Calu3 (cell line): ENCODE results near the gene REG4. TPM values are rescaled to one million over a fixed set of nuclear protein-coding genes. Genes with fewer than 3 reads are reported as not detected.

ENCODE experiments used
- BruUV-seq: library from RNA; stranded (reverse); fragments of 400-500 nt; replicated peaks from 2 replicates; lab custom pipeline; 2021; lab: Mats Ljungman, UMichigan
- CTCF ChIA-PET: fragments of 300-600 bp; sonication (Branson Sonifier 250); formaldehyde crosslinking; loops from one replicate; lab custom pipeline; 2022; ENCODE audit warnings: antibody characterized with exemption; lab: Charles Lee
- DNase-seq: peaks from one replicate; pipeline ENCODE4 v3.0.0; 2022
- H3K27ac Mint-ChIP-seq: one replicate; pipeline ENCODE4 v1.8.0; 2022; ENCODE audit warnings: mixed read lengths; ENCODE audit not compliant: unreplicated experiment
- H3K27me3 Mint-ChIP-seq: one replicate; pipeline ENCODE4 v1.8.0; 2022; ENCODE audit warnings: mixed read lengths; ENCODE audit not compliant: unreplicated experiment
- H3K36me3 Mint-ChIP-seq: one replicate; pipeline ENCODE4 v1.8.0; 2022; ENCODE audit warnings: mild to moderate bottlenecking, moderate library complexity, mixed read lengths; ENCODE audit not compliant: insufficient read depth, unreplicated experiment
- H3K4me1 Mint-ChIP-seq: one replicate; pipeline ENCODE4 v1.8.0; 2022; ENCODE audit warnings: mild to moderate bottlenecking, low read depth, mixed read lengths; ENCODE audit not compliant: unreplicated experiment
- H3K4me3 Mint-ChIP-seq: one replicate; pipeline ENCODE4 v1.8.0; 2022; ENCODE audit warnings: mild to moderate bottlenecking, low read depth, moderate library complexity, mixed read lengths; ENCODE audit not compliant: unreplicated experiment
- H3K9me3 Mint-ChIP-seq: one replicate; pipeline ENCODE4 v1.8.0; 2022; ENCODE audit warnings: low read depth, mixed read lengths; ENCODE audit not compliant: unreplicated experiment
- CTCF ChIP-seq: fragments of 200-600 bp; IDR thresholded peaks from one replicate; pipeline ENCODE4 v1.8.0; 2022; ENCODE audit warnings: antibody characterized with exemption; ENCODE audit not compliant: unreplicated experiment
- intact Hi-C: fragments of 100-400 bp; cut with micrococcal nuclease; formaldehyde crosslinking; loops from one replicate; pipeline ENCODE4 v1.10.0; 2022; ENCODE audit not compliant: unreplicated experiment
- total RNA-seq: library from RNA; stranded (reverse); gene quantifications from 2 replicates; pipeline ENCODE4 v1.2.3, GENCODE V29; 2022

REG4 gene
- total RNA-seq, 1 experiment from 2014 or later, result not detected

- BruUV-seq, result no TSS peak
- H3K27ac Mint-ChIP-seq, result no peak overlapping the region
- no peak for TF ChIP-seq CTCF
Measured at GRCh38 chr1:119752592-119752991, 58.7 kb downstream of the REG4 start.

GRCh38 chr1:119748040-119748439 lies 63.2 kb downstream of the REG4 start:
- Mint-ChIP-seq H3K27ac (no peak overlapping the region), H3K4me3 (no peak overlapping the region), H3K36me3 (peaks cover 18% of the 10 kb centered on the region), H3K9me3 (no peaks in the 10 kb centered on the region), H3K27me3 (no peaks in the 10 kb centered on the region), H3K4me1 (peaks cover 10% of the 10 kb centered on the region)
- no TSS peak for BruUV-seq
- CTCF ChIA-PET, result interaction anchor here (0.6 kb wide), 1 partner anchor 36 kb away, joined by 3 read pairs; the partner anchor contains the start of gene PHGDH
- intact Hi-C loops, result no loop called here
- TF ChIP-seq CTCF, result no peak
- DNase-seq, result no peak

More at GRCh38 chr1:119752592-119752991, 58.7 kb downstream of the REG4 start:
- Mint-ChIP-seq H3K4me3 (no peak overlapping the region), H3K36me3 (no peaks in the 10 kb centered on the region), H3K9me3 (no peaks in the 10 kb centered on the region), H3K4me1 (no peaks in the 10 kb centered on the region), H3K27me3 (no peaks in the 10 kb centered on the region)
- no peak for DNase-seq
- CTCF ChIA-PET, result no interaction called here
- intact Hi-C loops, result no loop called here

DNA sequence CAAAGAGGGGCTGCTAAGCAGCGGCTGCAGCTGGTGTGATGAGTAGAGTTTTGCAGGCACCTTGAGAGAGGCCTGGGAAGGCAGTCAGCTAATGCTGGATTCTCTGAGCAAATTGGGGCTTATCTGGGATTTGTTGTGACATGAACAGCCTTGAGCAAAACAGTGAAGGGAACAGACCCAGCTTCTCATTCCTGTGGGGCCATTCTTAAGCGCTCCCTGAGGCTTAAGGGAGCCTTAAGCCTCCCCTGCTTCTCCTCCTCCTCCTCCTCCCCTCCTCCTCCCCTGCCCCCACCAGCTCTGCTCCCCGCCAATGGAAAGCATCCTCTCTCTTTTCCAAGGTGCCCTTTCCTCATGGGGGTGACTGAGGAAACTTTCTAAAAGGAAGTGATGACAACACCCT lies 63.8 kb downstream of the REG4 start:
- TF ChIP-seq CTCF, result no peak
- CTCF ChIA-PET, result interaction anchor here (0.6 kb wide), 1 partner anchor 36 kb away, joined by 3 read pairs; the partner anchor contains the start of gene PHGDH
- DNase-seq, result no peak
- no TSS peak for BruUV-seq
- no peak overlapping the region for H3K4me3 Mint-ChIP-seq
- no peaks in the 10 kb centered on the region for H3K27me3 Mint-ChIP-seq
- intact Hi-C loops, result no loop called here
- peaks cover 22% of the 10 kb centered on the region for H3K36me3 Mint-ChIP-seq
- no peak overlapping the region for H3K27ac Mint-ChIP-seq
- H3K4me1 Mint-ChIP-seq, result peaks cover 10% of the 10 kb centered on the region
- no peaks in the 10 kb centered on the region for H3K9me3 Mint-ChIP-seq

DNA sequence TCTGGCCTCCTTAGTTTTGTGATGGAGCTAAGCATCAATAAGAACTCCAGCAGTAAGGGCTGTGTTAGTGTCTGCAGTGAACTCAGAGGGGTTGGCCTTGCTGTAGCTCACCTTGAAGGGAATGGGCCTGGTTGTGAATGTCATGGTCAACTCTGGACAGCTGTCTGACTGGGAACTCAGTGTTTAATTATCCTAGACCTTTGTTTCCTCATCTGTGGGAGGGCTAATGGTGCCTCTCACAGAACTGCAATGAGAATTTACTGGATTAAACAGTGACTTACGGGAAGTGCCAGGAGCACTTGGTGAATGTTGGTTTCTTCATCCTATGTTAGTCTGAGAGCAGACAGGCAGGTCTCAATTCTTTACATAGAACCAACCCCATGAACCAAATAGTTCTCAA lies 66.2 kb downstream of the REG4 start:
- no peaks in the 10 kb centered on the region for H3K9me3 Mint-ChIP-seq
- peaks cover 36% of the 10 kb centered on the region for H3K36me3 Mint-ChIP-seq
- intact Hi-C loops, result no loop called here
- H3K27ac Mint-ChIP-seq, result no peak overlapping the region
- no peak for DNase-seq
- no peak for TF ChIP-seq CTCF
- H3K4me1 Mint-ChIP-seq, result peaks cover 10% of the 10 kb centered on the region
- BruUV-seq, result no TSS peak
- CTCF ChIA-PET, result interaction anchor here (2.0 kb wide), 1 partner anchor 64 kb away, joined by 8 read pairs; no protein-coding TSS in a partner anchor
- no peaks in the 10 kb centered on the region for H3K27me3 Mint-ChIP-seq
- H3K4me3 Mint-ChIP-seq, result no peak overlapping the region
